Measurements from ENCODE around the gene PARVG.
A peak's percentile ranks its signal among the peaks of the same experiment; 100 is the strongest.

The PARVG gene

GRCh38 chr22:44159221-44159620 is 21.5 kb upstream of the PARVG start:
- Histone ChIP-seq H3K27ac (ENCODE audit: low read length, poor library complexity, severe bottlenecking) (no peak overlapping the region), H3K27me3 (ENCODE audit: control insufficient read depth in 1 of 2, insufficient read depth in 1 of 2, low read length in 2 of 2) (peaks cover 0 to 16% of the 10 kb centered on the region in 2 experiments), H2BK15ac (ENCODE audit: low read depth, poor library complexity, severe bottlenecking) (no peak overlapping the region), H3K4ac (ENCODE audit: low read depth in 1 of 2, low read length in 2 of 2) (no peak overlapping the region), H3K36me3 (ENCODE audit: control insufficient read depth in 1 of 2, insufficient read depth in 2 of 2, low read depth in 1 of 2, low read length in 2 of 2) (peaks cover 0 to 11% of the 10 kb centered on the region in 2 experiments), H2AFZ (ENCODE audit: low read depth, low read length) (no peak overlapping the region), H3K9me3 (ENCODE audit: control insufficient read depth, low read length) (no peaks in the 10 kb centered on the region), H4K91ac (ENCODE audit: low read length) (no peak overlapping the region), H2BK120ac (ENCODE audit: low read depth, low read length) (no peak overlapping the region), H3K14ac (ENCODE audit: low read length in 2 of 2) (no peak overlapping the region), H3K4me3 (ENCODE audit: insufficient read depth in 1 of 2, low read depth in 1 of 2, low read length in 2 of 2) (no peak overlapping the region), H4K8ac (ENCODE audit: low read length) (no peak overlapping the region), H3K79me1 (replicated peaks; ENCODE audit: low read length, poor library complexity, severe bottlenecking) (no peaks in the 10 kb centered on the region), H3K23ac (ENCODE audit: low read length in 2 of 2) (no peak overlapping the region), H3K9ac (ENCODE audit: low read length) (no peak overlapping the region), H2BK5ac (ENCODE audit: low read depth, low read length, poor library complexity, severe bottlenecking) (no peak overlapping the region), H3K4me2 (ENCODE audit: low read length, poor library complexity, severe bottlenecking) (no peak overlapping the region), H3K18ac (ENCODE audit: low read depth in 1 of 2, low read length in 2 of 2) (no peak overlapping the region), H2AK5ac (ENCODE audit: low read length, severe bottlenecking) (no peak overlapping the region), H3K4me1 (ENCODE audit: control insufficient read depth, insufficient read depth, low read depth, low read length) (peaks cover 28% of the 10 kb centered on the region), H2BK12ac (ENCODE audit: low read length in 2 of 2) (no peak overlapping the region)
- WGBS: 88% methylated on average over 7 of the region's 7 CpGs
- no peak for DNase-seq

GRCh38 chr22:44159811-44160210 is 20.9 kb upstream of the PARVG start:
- Histone ChIP-seq H2AK5ac (ENCODE audit: low read length, severe bottlenecking) (no peak overlapping the region), H4K91ac (ENCODE audit: low read length) (no peak overlapping the region), H3K27ac (ENCODE audit: low read length, poor library complexity, severe bottlenecking) (no peak overlapping the region), H2BK120ac (ENCODE audit: low read depth, low read length) (no peak overlapping the region), H3K4me2 (ENCODE audit: low read length, poor library complexity, severe bottlenecking) (no peak overlapping the region), H2BK5ac (ENCODE audit: low read depth, low read length, poor library complexity, severe bottlenecking) (no peak overlapping the region), H3K18ac (ENCODE audit: low read depth in 1 of 2, low read length in 2 of 2) (no peak overlapping the region), H3K79me1 (replicated peaks; ENCODE audit: low read length, poor library complexity, severe bottlenecking) (no peaks in the 10 kb centered on the region), H2AFZ (ENCODE audit: low read depth, low read length) (no peak overlapping the region), H4K8ac (ENCODE audit: low read length) (no peak overlapping the region), H3K4me3 (ENCODE audit: insufficient read depth in 1 of 2, low read depth in 1 of 2, low read length in 2 of 2) (no peak overlapping the region), H3K9ac (ENCODE audit: low read length) (no peak overlapping the region), H3K4me1 (ENCODE audit: control insufficient read depth, insufficient read depth, low read depth, low read length) (peaks cover 23% of the 10 kb centered on the region), H2BK12ac (ENCODE audit: low read length in 2 of 2) (no peak overlapping the region), H3K9me3 (ENCODE audit: control insufficient read depth, low read length) (no peaks in the 10 kb centered on the region), H3K36me3 (ENCODE audit: control insufficient read depth in 1 of 2, insufficient read depth in 2 of 2, low read depth in 1 of 2, low read length in 2 of 2) (peaks cover 0 to 11% of the 10 kb centered on the region in 2 experiments), H3K27me3 (ENCODE audit: control insufficient read depth in 1 of 2, insufficient read depth in 1 of 2, low read length in 2 of 2) (peaks cover 0 to 16% of the 10 kb centered on the region in 2 experiments), H3K23ac (ENCODE audit: low read length in 2 of 2) (no peak overlapping the region), H3K4ac (ENCODE audit: low read depth in 1 of 2, low read length in 2 of 2) (no peak overlapping the region), H2BK15ac (ENCODE audit: low read depth, poor library complexity, severe bottlenecking) (no peak overlapping the region), H3K14ac (ENCODE audit: low read length in 2 of 2) (no peak overlapping the region)
- 84% methylated on average over 7 of the region's 7 CpGs for WGBS
- no peak for DNase-seq

- Histone ChIP-seq H3K36me3 (ENCODE audit: control insufficient read depth in 1 of 2, insufficient read depth in 2 of 2, low read depth in 1 of 2, low read length in 2 of 2) (peaks cover 0 to 9% of the 10 kb centered on the region in 2 experiments), H3K27ac (ENCODE audit: low read length, poor library complexity, severe bottlenecking) (no peak overlapping the region), H3K79me1 (replicated peaks; ENCODE audit: low read length, poor library complexity, severe bottlenecking) (no peaks in the 10 kb centered on the region), H3K4me3 (ENCODE audit: insufficient read depth in 1 of 2, low read depth in 1 of 2, low read length in 2 of 2) (no peak overlapping the region), H2AK5ac (ENCODE audit: low read length, severe bottlenecking) (no peak overlapping the region), H2BK120ac (ENCODE audit: low read depth, low read length) (peak overlapping the region; percentile 19), H2AFZ (ENCODE audit: low read depth, low read length) (no peak overlapping the region), H2BK12ac (ENCODE audit: low read length in 2 of 2) (no peak overlapping the region), H4K91ac (ENCODE audit: low read length) (no peak overlapping the region), H3K27me3 (ENCODE audit: control insufficient read depth in 1 of 2, insufficient read depth in 1 of 2, low read length in 2 of 2) (peaks cover 0 to 16% of the 10 kb centered on the region in 2 experiments), H3K9ac (ENCODE audit: low read length) (no peak overlapping the region), H3K4me1 (ENCODE audit: control insufficient read depth, insufficient read depth, low read depth, low read length) (peaks cover 17% of the 10 kb centered on the region), H3K14ac (ENCODE audit: low read length in 2 of 2) (no peak overlapping the region), H3K23ac (ENCODE audit: low read length in 2 of 2) (no peak overlapping the region), H4K8ac (ENCODE audit: low read length) (no peak overlapping the region), H3K9me3 (ENCODE audit: control insufficient read depth, low read length) (no peaks in the 10 kb centered on the region), H3K4ac (ENCODE audit: low read depth in 1 of 2, low read length in 2 of 2) (no peak overlapping the region), H2BK15ac (ENCODE audit: low read depth, poor library complexity, severe bottlenecking) (no peak overlapping the region), H3K4me2 (ENCODE audit: low read length, poor library complexity, severe bottlenecking) (no peak overlapping the region), H3K18ac (ENCODE audit: low read depth in 1 of 2, low read length in 2 of 2) (no peak overlapping the region), H2BK5ac (ENCODE audit: low read depth, low read length, poor library complexity, severe bottlenecking) (no peak overlapping the region)
- no peak for DNase-seq
- 93% methylated on average over 5 of the region's 5 CpGs for WGBS
Measured at GRCh38 chr22:44160421-44160820, 20.3 kb upstream of the PARVG start.

GRCh38 chr22:44161673-44162072 is 19.1 kb upstream of the PARVG start:
- Histone ChIP-seq H3K27me3 (ENCODE audit: control insufficient read depth in 1 of 2, insufficient read depth in 1 of 2, low read length in 2 of 2) (peaks cover 0 to 16% of the 10 kb centered on the region in 2 experiments), H2BK12ac (ENCODE audit: low read length in 2 of 2) (no peak overlapping the region), H3K36me3 (ENCODE audit: control insufficient read depth in 1 of 2, insufficient read depth in 2 of 2, low read depth in 1 of 2, low read length in 2 of 2) (peaks cover 2 to 7% of the 10 kb centered on the region in 2 experiments), H3K9me3 (ENCODE audit: control insufficient read depth, low read length) (no peaks in the 10 kb centered on the region), H3K79me1 (replicated peaks; ENCODE audit: low read length, poor library complexity, severe bottlenecking) (no peaks in the 10 kb centered on the region), H2AK5ac (ENCODE audit: low read length, severe bottlenecking) (no peak overlapping the region), H3K4me1 (ENCODE audit: control insufficient read depth, insufficient read depth, low read depth, low read length) (peaks cover 16% of the 10 kb centered on the region), H2AFZ (ENCODE audit: low read depth, low read length) (no peak overlapping the region), H3K23ac (ENCODE audit: low read length in 2 of 2) (no peak overlapping the region), H3K14ac (ENCODE audit: low read length in 2 of 2) (no peak overlapping the region), H4K91ac (ENCODE audit: low read length) (no peak overlapping the region), H4K8ac (ENCODE audit: low read length) (no peak overlapping the region), H3K4me2 (ENCODE audit: low read length, poor library complexity, severe bottlenecking) (no peak overlapping the region), H3K27ac (ENCODE audit: low read length, poor library complexity, severe bottlenecking) (no peak overlapping the region), H3K4me3 (ENCODE audit: insufficient read depth in 1 of 2, low read depth in 1 of 2, low read length in 2 of 2) (no peak overlapping the region), H3K9ac (ENCODE audit: low read length) (no peak overlapping the region), H3K4ac (ENCODE audit: low read depth in 1 of 2, low read length in 2 of 2) (no peak overlapping the region), H2BK15ac (ENCODE audit: low read depth, poor library complexity, severe bottlenecking) (no peak overlapping the region), H3K18ac (ENCODE audit: low read depth in 1 of 2, low read length in 2 of 2) (no peak overlapping the region), H2BK120ac (ENCODE audit: low read depth, low read length) (no peak overlapping the region), H2BK5ac (ENCODE audit: low read depth, low read length, poor library complexity, severe bottlenecking) (no peak overlapping the region)
- 92% methylated on average over 11 of the region's 11 CpGs for WGBS
- no peak for DNase-seq
